SK-N-SH treated with all-trans-retinoic acid at 6 μM for 48 hours (cell line): ENCODE results near the gene DRC1.

Experiments used
- ATAC-seq: fragments of 200-7000 bp; cut with Tn5 transposase; 3 replicates; pipeline ENCODE4 v1.9.1; 2020; ENCODE audit warnings: mild to moderate bottlenecking, moderate library complexity
- ARNTL ChIP-seq: fragments of 450-650 bp; formaldehyde crosslinking; IDR thresholded peaks from 2 replicates; pipeline ENCODE4 v1.5.0; 2020; ENCODE audit warnings: low read depth, mild to moderate bottlenecking, moderate library complexity, borderline replicate concordance
- BACH2 ChIP-seq: fragments of 250-450 bp; sonication (Bioruptor Pico); IDR thresholded peaks from 2 replicates; pipeline ENCODE4 v1.9.0; 2021; ENCODE audit warnings: mild to moderate bottlenecking, borderline replicate concordance
- CSDC2 ChIP-seq: fragments of 250-450 bp; sonication (Bioruptor Pico); IDR thresholded peaks from 2 replicates; pipeline ENCODE4 v1.5.0; 2020; ENCODE audit warnings: mild to moderate bottlenecking, moderate library complexity
- CSRNP3 ChIP-seq: fragments of 250-450 bp; sonication (Bioruptor Pico); IDR thresholded peaks from 2 replicates; pipeline ENCODE4 v1.5.1; 2021; ENCODE audit warnings: mild to moderate bottlenecking, moderate library complexity
- ESRRG ChIP-seq: fragments of 250-450 bp; sonication (Bioruptor Pico); IDR thresholded peaks from 2 replicates; pipeline ENCODE4 v1.6.1; 2021; ENCODE audit warnings: mild to moderate bottlenecking
- GLIS3 ChIP-seq: fragments of 250-450 bp; sonication (Bioruptor Pico); IDR thresholded peaks from 2 replicates; pipeline ENCODE4 v1.5.0; 2020; ENCODE audit warnings: mild to moderate bottlenecking, moderate library complexity
- ISL1 ChIP-seq: fragments of 250-450 bp; sonication (Bioruptor Pico); IDR thresholded peaks from 2 replicates; pipeline ENCODE4 v2.1.2; 2022; ENCODE audit warnings: mild to moderate bottlenecking, moderate library complexity
- POU6F1 ChIP-seq: fragments of 250-450 bp; sonication (Bioruptor Pico); IDR thresholded peaks from 2 replicates; pipeline ENCODE4 v1.8.0; 2021; ENCODE audit warnings: low read depth, mild to moderate bottlenecking, moderate library complexity, borderline replicate concordance
- PPARA ChIP-seq: fragments of 250-450 bp; sonication (Bioruptor Pico); IDR thresholded peaks from 2 replicates; pipeline ENCODE4 v1.5.0; 2020; ENCODE audit warnings: mild to moderate bottlenecking, borderline replicate concordance
- RARB ChIP-seq: fragments of 250-450 bp; sonication (Bioruptor Pico); IDR thresholded peaks from 2 replicates; pipeline ENCODE4 v1.8.0; 2021; ENCODE audit warnings: mild to moderate bottlenecking, moderate library complexity
- SNAI2 ChIP-seq: fragments of 250-450 bp; sonication (Bioruptor Pico); IDR thresholded peaks from 2 replicates; pipeline ENCODE4 v1.5.0; 2020; ENCODE audit warnings: mild to moderate bottlenecking, moderate library complexity
- TOX ChIP-seq: fragments of 250-450 bp; sonication (Bioruptor Pico); IDR thresholded peaks from 2 replicates; pipeline ENCODE4 v1.8.0; 2021; ENCODE audit warnings: mild to moderate bottlenecking, moderate library complexity, borderline replicate concordance
- ZFP3 ChIP-seq: fragments of 250-450 bp; sonication (Bioruptor Pico); IDR thresholded peaks from 2 replicates; pipeline ENCODE4 v1.5.0; 2020; ENCODE audit warnings: mild to moderate bottlenecking, moderate library complexity
- ZNF565 ChIP-seq: fragments of 450-650 bp; formaldehyde crosslinking; conservative IDR thresholded peaks from 2 replicates; pipeline ENCODE4 v1.5.0; 2020; ENCODE audit warnings: low read depth, mild to moderate bottlenecking, moderate library complexity
- ZNF70 ChIP-seq: fragments of 450-650 bp; formaldehyde crosslinking; IDR thresholded peaks from 2 replicates; pipeline ENCODE4 v1.5.0; 2020; ENCODE audit warnings: mild to moderate bottlenecking, moderate library complexity
- ZNF8 ChIP-seq: fragments of 450-650 bp; formaldehyde crosslinking; IDR thresholded peaks from 2 replicates; pipeline ENCODE4 v1.5.0; 2020; ENCODE audit warnings: mild to moderate bottlenecking, moderate library complexity
- TF ChIP-seq, protein P1 (sequence below): fragments of 250-450 bp; sonication (Bioruptor Pico); IDR thresholded peaks from 2 replicates; pipeline ENCODE4 v1.8.0; 2020; ENCODE audit warnings: mild to moderate bottlenecking, moderate library complexity, borderline replicate concordance
- TF ChIP-seq, protein P2 (sequence below): fragments of 250-450 bp; sonication (Bioruptor Pico); IDR thresholded peaks from 2 replicates; pipeline ENCODE4 v1.5.1; 2020; ENCODE audit warnings: low read depth, mild to moderate bottlenecking, moderate library complexity

The DRC1 gene

DNA sequence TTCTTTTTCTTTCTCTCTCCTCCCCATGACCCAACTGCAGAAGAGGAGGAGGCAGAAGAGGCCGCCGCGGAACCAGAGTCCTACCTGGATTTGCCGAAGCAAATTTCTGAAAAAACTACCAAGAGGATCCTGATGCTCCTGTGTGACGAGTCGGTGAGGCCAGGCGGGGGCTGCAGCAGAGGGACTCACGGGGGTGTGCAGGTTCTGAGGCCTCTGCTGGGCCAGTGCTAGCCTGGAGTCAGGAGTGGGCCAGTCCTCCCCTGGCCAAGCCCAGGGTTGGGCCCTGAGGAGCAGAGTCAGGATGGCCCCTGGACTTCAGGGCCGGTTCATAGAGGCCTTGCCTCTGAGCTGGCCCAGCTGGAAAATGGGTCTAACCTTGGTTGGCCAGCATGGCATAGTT lies 46.9 kb downstream of the DRC1 start:
- no peak for ATAC-seq
- TF ChIP-seq, protein P1, sequence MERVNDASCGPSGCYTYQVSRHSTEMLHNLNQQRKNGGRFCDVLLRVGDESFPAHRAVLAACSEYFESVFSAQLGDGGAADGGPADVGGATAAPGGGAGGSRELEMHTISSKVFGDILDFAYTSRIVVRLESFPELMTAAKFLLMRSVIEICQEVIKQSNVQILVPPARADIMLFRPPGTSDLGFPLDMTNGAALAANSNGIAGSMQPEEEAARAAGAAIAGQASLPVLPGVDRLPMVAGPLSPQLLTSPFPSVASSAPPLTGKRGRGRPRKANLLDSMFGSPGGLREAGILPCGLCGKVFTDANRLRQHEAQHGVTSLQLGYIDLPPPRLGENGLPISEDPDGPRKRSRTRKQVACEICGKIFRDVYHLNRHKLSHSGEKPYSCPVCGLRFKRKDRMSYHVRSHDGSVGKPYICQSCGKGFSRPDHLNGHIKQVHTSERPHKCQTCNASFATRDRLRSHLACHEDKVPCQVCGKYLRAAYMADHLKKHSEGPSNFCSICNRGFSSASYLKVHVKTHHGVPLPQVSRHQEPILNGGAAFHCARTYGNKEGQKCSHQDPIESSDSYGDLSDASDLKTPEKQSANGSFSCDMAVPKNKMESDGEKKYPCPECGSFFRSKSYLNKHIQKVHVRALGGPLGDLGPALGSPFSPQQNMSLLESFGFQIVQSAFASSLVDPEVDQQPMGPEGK (CRISPR knock-in tag): no peak
- no peak for TF ChIP-seq ARNTL (CRISPR knock-in tag)

- TF ChIP-seq ISL1 (no peak), GLIS3 (CRISPR knock-in tag) (no peak), ZNF70 (no peak), ESRRG (CRISPR knock-in tag) (no peak), PPARA (no peak), SNAI2 (CRISPR knock-in tag) (no peak), ARNTL (CRISPR knock-in tag) (no peak)
- TF ChIP-seq, protein P2, sequence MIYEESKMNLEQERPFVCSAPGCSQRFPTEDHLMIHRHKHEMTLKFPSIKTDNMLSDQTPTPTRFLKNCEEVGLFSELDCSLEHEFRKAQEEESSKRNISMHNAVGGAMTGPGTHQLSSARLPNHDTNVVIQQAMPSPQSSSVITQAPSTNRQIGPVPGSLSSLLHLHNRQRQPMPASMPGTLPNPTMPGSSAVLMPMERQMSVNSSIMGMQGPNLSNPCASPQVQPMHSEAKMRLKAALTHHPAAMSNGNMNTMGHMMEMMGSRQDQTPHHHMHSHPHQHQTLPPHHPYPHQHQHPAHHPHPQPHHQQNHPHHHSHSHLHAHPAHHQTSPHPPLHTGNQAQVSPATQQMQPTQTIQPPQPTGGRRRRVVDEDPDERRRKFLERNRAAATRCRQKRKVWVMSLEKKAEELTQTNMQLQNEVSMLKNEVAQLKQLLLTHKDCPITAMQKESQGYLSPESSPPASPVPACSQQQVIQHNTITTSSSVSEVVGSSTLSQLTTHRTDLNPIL (CRISPR knock-in tag): no peak
- TF ChIP-seq, protein P1 (CRISPR knock-in tag): no peak
- ATAC-seq: no peak
Measured at GRCh38 chr2:26449278-26450030, 47.7 kb downstream of the DRC1 start.

DNA sequence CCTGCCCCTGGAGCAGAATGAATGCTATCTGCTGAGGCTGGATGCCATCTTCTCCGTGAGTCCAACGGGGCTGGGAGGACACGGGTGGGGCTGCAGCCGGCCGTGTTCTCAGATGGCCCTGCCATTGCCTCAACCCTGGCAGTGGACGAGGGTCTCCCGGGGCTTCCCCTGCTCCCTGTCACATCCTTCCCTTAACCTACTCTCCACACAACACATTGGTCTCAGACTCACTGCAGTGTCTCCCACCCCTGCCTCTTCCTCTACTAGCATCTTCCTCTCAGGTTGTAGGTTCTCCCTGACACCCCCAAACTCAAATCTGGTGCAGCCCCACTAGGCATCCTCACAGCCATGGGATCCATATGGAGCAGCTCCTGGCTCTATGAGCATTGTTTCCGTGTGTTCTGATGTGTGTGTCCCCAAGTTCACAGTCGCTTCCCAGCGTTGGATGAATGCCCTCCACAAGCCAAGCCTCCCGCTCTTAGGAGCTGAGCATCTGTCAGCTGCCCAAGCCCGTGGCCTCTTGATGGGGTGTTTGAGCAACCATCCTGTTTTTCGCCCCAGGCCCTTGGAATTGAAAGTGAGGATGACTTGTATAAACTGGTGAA lies 48.4 kb downstream of the DRC1 start:
- no peak for ATAC-seq
- TF ChIP-seq ZNF565 (CRISPR knock-in tag) (no peak), RARB (CRISPR knock-in tag) (no peak), ZNF70 (no peak), ZNF8 (no peak), CSDC2 (CRISPR knock-in tag) (no peak), SNAI2 (CRISPR knock-in tag) (no peak), GLIS3 (CRISPR knock-in tag) (no peak), ARNTL (CRISPR knock-in tag) (no peak), POU6F1 (CRISPR knock-in tag) (no peak), TOX (CRISPR knock-in tag) (no peak), BACH2 (CRISPR knock-in tag) (no peak), CSRNP3 (CRISPR knock-in tag) (no peak), ZFP3 (CRISPR knock-in tag) (no peak)
- TF ChIP-seq, protein P2 (CRISPR knock-in tag): no peak
- TF ChIP-seq, protein P1 (CRISPR knock-in tag): no peak
